ENCODE data around the gene GHSR.
A peak's percentile ranks its signal among the peaks of the same experiment; 100 is the strongest.
"Not testable (repeated sequence)": the region's sequence is repeated elsewhere in the genome, so short reads cannot be mapped to it uniquely, and the experiment has no call there.

GHSR gene, protein sequence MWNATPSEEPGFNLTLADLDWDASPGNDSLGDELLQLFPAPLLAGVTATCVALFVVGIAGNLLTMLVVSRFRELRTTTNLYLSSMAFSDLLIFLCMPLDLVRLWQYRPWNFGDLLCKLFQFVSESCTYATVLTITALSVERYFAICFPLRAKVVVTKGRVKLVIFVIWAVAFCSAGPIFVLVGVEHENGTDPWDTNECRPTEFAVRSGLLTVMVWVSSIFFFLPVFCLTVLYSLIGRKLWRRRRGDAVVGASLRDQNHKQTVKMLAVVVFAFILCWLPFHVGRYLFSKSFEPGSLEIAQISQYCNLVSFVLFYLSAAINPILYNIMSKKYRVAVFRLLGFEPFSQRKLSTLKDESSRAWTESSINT

DNA sequence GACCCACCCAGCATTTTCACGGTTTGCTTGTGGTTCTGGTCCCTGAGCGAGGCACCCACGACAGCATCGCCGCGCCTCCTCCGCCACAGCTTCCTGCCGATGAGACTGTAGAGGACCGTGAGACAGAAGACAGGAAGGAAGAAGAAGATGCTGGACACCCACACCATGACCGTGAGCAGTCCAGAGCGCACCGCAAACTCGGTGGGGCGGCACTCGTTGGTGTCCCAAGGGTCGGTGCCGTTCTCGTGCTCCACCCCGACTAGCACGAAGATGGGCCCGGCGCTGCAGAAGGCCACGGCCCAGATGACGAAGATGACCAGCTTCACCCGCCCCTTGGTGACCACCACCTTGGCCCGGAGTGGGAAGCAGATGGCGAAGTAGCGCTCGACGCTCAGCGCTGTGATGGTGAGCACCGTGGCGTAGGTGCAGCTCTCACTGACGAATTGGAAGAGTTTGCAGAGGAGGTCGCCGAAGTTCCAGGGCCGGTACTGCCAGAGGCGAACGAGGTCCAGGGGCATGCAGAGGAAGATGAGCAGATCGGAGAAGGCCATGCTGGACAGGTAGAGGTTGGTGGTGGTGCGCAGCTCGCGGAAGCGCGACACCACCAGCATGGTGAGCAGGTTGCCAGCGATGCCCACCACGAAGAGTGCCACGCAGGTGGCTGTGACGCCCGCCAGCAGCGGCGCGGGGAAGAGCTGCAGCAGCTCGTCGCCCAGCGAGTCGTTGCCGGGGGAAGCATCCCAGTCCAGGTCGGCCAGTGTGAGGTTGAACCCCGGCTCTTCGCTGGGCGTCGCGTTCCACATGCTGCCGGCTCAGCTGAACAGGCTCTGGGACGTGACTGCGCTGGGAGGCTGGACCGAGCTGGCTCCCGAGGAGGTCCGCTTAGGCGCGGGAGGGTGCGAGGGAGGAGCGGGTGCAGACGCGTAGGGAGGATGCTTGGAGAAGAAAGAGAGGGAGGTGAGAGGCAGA lies at the start of gene GHSR:
GHSR (minus strand) TSS at position 846 of the 969 bp plus-strand sequence; CDS start at position 803, 43 bp downstream.
- Mint-ChIP-seq H3K9me3 (no peaks in the 10 kb centered on the region), H3K4me3 (peak within 1 kb of the TSS; percentile 80 to 81), H3K27ac (no peak within 1 kb of the TSS), H3K27me3 (peaks cover 71% of the 10 kb centered on the region), H3K4me1 (peaks cover 32% of the 10 kb centered on the region)
- DNase-seq: peak in 1 of 2 donors; percentile 3
- ATAC-seq: peak; percentile 73

DNA sequence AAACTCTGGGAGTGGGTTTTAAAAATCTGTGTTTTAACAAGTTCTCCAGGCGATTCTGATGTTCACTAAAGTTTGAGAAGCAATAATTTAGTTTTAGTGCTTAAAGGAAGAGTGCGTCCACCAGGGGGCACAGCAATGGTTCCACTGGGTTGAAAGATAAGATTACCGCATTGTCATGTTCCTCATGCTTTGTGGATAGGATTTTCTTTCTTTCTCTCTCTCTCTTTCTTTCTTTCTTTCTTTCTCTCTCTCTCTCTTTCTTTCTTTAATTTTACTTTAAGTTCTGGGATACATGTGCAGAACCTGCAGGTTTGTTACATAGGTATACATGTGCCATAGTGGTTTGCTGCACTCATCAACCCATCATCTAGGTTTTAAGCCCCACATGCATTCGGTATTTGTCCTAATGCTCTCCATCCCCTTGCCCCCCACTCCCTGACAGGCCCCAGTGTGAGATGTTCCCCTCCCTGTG lies 42.0 kb upstream of the GHSR start:
- H3K27me3 Mint-ChIP-seq: peaks cover 20% of the 10 kb centered on the region
- ATAC-seq (peak; percentile 70), DNase-seq (peak; percentile 62 to 64)
- peak overlapping the region; percentile 69 to 79 for H3K27ac Mint-ChIP-seq
- H3K4me1 Mint-ChIP-seq: peaks cover 14% of the 10 kb centered on the region
- not testable (repeated sequence) for H3K4me3 Mint-ChIP-seq, H3K9me3 Mint-ChIP-seq

DNA sequence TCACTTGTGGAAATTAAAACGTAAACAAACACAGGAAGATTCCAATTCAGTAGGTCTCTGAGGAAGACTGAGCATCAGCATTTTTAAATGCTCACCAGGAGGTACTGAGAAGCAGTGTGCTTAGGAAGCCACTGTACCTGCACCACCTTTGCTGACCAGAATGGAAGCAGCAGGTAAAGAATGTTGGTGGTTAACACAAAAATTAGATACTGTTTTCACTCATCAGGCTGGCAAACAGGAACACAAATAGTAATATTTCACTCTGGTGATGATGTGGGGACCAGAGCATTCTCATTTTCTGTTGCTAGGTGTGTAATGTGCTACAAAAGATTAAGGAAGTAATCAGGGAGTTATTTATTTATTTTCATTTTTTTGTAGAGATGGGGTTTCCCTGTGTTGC lies 29.9 kb upstream of the GHSR start:
- no peaks in the 10 kb centered on the region for H3K9me3 Mint-ChIP-seq
- no peak overlapping the region for H3K4me3 Mint-ChIP-seq
- DNase-seq (no peak), ATAC-seq (peak; percentile 70)
- H3K4me1 Mint-ChIP-seq: peaks cover 17% of the 10 kb centered on the region
- no peaks in the 10 kb centered on the region for H3K27me3 Mint-ChIP-seq
- H3K27ac Mint-ChIP-seq: peak overlapping the region in 1 of 2 donors; percentile 23

DNA sequence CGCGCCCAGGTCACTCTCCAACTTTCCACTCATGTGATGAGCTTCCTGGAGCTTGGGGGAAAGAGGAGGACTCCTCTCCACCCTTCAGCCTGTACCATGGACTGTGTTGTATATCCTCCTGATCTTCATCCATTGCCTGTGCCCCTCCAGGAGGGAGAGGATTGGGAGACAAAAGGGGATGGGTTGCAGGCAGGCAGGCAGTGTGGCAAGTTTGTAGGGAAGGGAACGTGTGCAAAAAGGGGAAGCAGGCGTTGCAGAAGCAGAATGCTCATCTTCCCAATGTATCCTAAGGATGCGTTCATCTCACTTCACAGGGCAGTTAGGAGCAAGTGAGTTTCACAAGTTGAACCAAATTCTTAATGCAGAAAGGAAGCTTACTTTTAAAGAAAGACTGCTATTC lies 28.1 kb upstream of the GHSR start:
- Mint-ChIP-seq H3K4me1 (peaks cover 17% of the 10 kb centered on the region), H3K27me3 (peaks cover 8% of the 10 kb centered on the region), H3K27ac (no peak overlapping the region)

DNA sequence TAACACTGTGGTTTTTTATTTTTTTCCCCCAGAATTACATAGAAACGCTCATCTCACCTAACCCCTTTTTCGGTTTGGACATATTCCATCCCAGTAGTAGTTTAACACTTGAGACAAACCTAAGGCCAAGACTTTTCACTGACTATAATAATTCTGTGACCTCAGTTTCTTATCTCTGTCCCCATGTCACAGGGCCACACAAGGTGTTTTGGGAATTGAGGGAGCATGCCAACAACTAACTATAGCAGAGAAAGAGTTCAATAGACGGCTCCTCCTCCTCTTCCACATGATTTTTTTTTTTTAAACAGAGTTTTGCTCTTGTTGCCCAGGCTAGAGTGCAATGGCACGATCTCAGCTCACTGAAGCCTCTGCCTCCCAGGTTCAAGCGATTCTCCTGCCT lies 27.4 kb upstream of the GHSR start:
- peaks cover 9% of the 10 kb centered on the region for H3K27me3 Mint-ChIP-seq
- no peak overlapping the region for H3K4me3 Mint-ChIP-seq
- peaks cover 17% of the 10 kb centered on the region for H3K4me1 Mint-ChIP-seq
- DNase-seq (no peak), ATAC-seq (no peak)
- H3K9me3 Mint-ChIP-seq: no peaks in the 10 kb centered on the region
- no peak overlapping the region for H3K27ac Mint-ChIP-seq

More for the DNA sequence above, 28.1 kb upstream of the GHSR start:
- H3K4me3 Mint-ChIP-seq: peak overlapping the region in 1 of 2 donors; percentile 88
- H3K9me3 Mint-ChIP-seq: no peaks in the 10 kb centered on the region
- DNase-seq (no peak), ATAC-seq (no peak)

DNA sequence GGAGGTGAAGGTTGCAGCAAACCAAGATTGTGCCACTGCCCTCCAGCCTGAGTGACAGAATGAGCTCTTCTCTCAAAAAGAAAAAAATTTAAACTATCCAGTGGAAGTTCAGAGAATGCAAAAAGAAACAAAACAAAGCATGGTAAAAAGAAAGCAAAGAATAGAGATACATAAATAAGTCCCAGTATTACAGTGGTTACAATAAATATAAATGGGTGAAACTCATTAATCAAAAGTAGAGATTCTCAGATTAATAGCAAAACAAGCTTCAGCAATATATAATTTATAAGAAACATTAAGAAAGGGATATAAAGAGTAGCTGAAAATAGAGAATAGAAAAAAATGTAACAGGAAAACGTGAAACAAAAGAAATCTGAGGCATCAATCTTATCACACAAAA lies 23.6 kb upstream of the GHSR start:
- H3K27ac Mint-ChIP-seq: no peak overlapping the region
- DNase-seq (no peak), ATAC-seq (no peak)
- no peak overlapping the region for H3K4me3 Mint-ChIP-seq
- H3K9me3 Mint-ChIP-seq: peaks cover 0 to 2% of the 10 kb centered on the region in 2 donors
- H3K4me1 Mint-ChIP-seq: peaks cover 2% of the 10 kb centered on the region
- peaks cover 25% of the 10 kb centered on the region for H3K27me3 Mint-ChIP-seq

DNA sequence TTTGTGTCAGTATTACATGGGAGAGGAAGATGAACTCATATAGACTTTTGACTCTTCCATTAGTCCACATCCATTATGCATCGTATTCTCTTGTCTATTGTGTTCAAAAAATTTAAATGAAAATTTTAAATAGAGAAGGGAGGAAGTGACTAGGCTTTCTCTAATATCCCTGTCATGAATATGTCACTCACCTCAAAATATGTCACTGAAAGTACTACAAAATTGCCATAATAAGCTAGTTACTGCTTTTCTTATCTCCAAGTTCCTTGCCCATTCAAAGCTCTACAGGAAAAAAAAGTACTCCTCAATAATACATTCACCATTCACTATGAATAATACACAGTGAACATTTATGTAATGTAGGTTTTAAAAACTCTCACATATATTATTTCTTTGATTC lies 22.3 kb upstream of the GHSR start:
- Mint-ChIP-seq H3K9me3 (peaks cover 0 to 5% of the 10 kb centered on the region in 2 donors), H3K4me1 (no peaks in the 10 kb centered on the region), H3K4me3 (no peak overlapping the region), H3K27ac (no peak overlapping the region), H3K27me3 (peaks cover 25% of the 10 kb centered on the region)
- ATAC-seq (no peak), DNase-seq (no peak)

DNA sequence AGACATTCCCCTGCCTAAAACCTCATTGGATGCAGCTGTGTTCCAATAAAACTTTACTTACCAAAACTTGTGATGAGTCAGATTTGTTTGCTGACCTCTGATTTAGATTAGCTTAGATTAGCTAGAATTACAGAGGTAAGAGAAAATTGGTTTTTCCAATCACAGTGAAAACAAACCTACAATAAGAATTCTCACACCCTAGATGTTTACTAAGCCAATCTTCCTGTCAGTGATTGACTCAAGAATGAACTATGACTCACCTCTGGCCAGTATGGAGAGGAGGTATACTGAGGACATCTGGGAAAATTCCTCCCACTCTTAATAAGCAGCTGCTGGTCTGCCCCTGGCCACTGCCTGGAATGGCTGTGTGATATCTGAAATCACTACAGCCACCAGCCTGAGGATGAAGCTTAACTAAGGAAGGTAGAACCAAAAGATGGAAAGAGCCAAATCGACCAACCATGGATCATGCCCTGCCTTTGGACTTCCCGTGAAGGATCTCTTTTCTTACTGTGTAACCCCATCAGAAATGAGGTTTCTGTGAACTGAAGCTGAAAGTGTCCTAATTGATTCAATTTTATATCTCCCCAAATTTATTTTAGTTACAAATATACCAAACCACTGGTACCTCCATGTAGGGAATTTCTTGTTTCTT lies 19.0 kb upstream of the GHSR start:
- no peak for ATAC-seq
- H3K27ac Mint-ChIP-seq: peak overlapping the region in 1 of 2 donors; percentile 15
- DNase-seq: no peak
- H3K4me3 Mint-ChIP-seq: no peak overlapping the region
- peaks cover 25% of the 10 kb centered on the region for H3K27me3 Mint-ChIP-seq
- H3K9me3 Mint-ChIP-seq: peaks cover 0 to 5% of the 10 kb centered on the region in 2 donors
- no peaks in the 10 kb centered on the region for H3K4me1 Mint-ChIP-seq

DNA sequence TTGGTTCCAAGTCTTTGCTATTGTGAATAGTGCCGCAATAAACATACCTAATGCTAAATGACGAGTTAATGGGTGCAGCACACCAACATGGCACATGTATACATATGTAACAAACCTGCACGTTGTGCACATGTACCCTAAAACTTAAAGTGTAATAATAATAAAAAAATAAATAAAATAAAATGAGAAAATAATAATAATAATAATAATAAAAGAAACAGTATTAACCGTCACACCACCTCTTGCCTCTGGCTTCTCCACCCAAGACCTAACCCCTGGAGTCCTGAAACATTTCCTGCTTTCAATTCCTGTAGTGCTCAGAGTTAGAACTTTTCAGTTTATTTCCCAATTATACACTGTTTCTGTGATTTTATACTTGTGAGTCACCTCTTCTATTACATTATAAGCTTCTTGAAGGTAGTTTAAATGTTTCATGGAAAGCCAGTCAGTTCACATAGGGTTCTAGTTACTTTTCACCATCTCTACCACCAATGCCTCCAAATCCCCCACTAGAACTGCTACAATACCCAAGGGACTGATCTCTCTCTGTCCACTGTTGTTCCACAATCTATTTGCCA lies 18.4 kb upstream of the GHSR start:
- H3K9me3 Mint-ChIP-seq: peaks cover 0 to 5% of the 10 kb centered on the region in 2 donors
- ATAC-seq: no peak
- no peak overlapping the region for H3K4me3 Mint-ChIP-seq
- no peak for DNase-seq
- H3K4me1 Mint-ChIP-seq: no peaks in the 10 kb centered on the region
- H3K27me3 Mint-ChIP-seq: peaks cover 20% of the 10 kb centered on the region
- H3K27ac Mint-ChIP-seq: no peak overlapping the region

DNA sequence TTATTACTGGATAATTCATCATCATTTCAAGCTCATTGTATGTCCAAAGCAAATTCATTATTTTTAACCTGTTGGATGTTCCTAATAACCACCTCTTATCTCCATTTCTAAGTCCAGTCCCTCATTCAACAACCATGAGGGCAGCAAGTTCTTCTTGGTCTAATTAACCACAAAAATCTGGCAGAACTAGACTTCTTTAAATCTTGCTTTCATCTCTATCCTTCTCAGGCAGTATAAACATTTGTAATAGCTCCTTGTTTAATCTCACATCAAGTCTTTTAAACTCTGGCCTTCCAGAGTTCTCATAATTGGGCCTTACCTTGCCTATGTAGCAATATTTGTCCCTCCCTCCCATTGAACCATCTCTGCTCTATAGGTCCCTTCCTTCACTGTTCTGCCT lies 17.0 kb upstream of the GHSR start:
- no peak overlapping the region for H3K27ac Mint-ChIP-seq
- H3K27me3 Mint-ChIP-seq: peaks cover 16% of the 10 kb centered on the region
- peaks cover 0 to 5% of the 10 kb centered on the region in 2 donors for H3K9me3 Mint-ChIP-seq
- no peaks in the 10 kb centered on the region for H3K4me1 Mint-ChIP-seq
- no peak overlapping the region for H3K4me3 Mint-ChIP-seq
- no peak for DNase-seq
- no peak for ATAC-seq

DNA sequence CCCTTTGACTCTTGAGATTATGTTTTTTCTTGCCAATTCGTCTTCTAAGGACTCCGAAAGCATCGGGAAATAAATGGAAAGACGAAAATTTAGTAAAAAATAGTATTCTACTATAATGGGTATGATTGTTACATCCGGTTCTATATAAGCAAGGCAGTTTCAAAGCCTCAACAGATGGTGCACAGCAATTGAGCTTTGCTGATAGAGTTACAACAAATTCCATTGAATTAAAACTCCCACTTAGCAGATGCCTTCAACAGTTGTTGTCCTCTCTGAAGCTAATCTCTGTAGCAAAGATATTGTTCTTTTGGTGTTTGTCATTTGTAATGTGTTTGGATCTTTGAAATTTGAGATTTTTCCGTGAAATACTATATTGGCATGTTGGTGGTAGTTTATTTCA lies 16.1 kb upstream of the GHSR start:
- Mint-ChIP-seq H3K9me3 (peaks cover 0 to 5% of the 10 kb centered on the region in 2 donors), H3K27me3 (peaks cover 16% of the 10 kb centered on the region), H3K4me1 (no peaks in the 10 kb centered on the region), H3K4me3 (no peak overlapping the region), H3K27ac (no peak overlapping the region)
- no peak for ATAC-seq
- DNase-seq: no peak

DNA sequence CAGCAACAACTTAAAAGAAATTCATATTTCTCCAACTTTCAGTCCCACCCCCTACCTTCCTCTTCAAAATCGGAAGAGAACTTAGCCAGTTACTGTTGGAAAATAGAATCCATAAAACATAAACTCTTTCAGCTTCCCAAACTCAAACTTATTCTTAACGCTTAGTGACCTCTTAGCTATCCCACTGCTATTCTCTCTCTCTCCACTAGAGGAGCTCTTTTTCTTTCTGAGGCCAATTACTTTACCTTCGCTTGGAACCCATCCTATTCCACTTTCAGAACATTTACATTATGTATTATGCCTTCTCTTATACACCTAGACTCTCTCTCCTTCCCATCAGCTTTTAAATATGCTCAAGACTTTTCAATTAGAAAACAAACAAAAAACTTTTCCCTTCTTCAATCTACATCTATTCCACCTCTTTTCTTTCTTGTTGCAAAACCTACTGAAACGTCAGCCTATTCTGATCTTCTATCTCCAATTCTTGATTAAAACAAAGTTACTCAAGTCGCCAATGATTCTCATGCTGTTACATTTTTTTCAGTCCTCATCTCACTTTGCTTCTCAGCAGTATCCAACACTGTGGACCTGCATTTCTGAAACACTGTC lies 13.4 kb upstream of the GHSR start:
- no peak for DNase-seq
- peaks cover 0 to under 1% of the 10 kb centered on the region in 2 donors for H3K9me3 Mint-ChIP-seq
- ATAC-seq: no peak

DNA sequence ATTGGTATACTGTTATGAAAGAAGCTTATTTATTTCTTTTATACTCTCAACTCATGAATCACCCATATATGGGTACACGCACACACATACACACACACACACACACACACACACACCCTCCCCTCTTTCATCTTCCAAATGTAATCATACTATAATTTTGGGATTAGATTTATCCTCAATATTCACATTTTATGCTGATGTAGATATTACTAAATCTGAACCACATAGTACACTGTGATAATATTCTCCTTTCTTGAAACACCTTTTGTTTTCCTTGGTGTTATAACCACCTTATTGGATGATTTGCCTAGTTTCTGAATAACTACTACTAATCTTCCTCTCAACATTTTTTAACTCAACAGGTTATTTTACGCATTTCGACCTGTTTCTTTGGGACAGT lies 8.1 kb upstream of the GHSR start:
- no peak overlapping the region for H3K4me3 Mint-ChIP-seq
- peaks cover 30% of the 10 kb centered on the region for H3K27me3 Mint-ChIP-seq
- no peaks in the 10 kb centered on the region for H3K4me1 Mint-ChIP-seq
- ATAC-seq: no peak
- H3K9me3 Mint-ChIP-seq: no peaks in the 10 kb centered on the region
- no peak overlapping the region for H3K27ac Mint-ChIP-seq
- no peak for DNase-seq

More for the DNA sequence above, 13.4 kb upstream of the GHSR start:
- H3K27ac Mint-ChIP-seq: no peak overlapping the region
- peaks cover 3% of the 10 kb centered on the region for H3K27me3 Mint-ChIP-seq
- H3K4me3 Mint-ChIP-seq: no peak overlapping the region
- H3K4me1 Mint-ChIP-seq: no peaks in the 10 kb centered on the region

DNA sequence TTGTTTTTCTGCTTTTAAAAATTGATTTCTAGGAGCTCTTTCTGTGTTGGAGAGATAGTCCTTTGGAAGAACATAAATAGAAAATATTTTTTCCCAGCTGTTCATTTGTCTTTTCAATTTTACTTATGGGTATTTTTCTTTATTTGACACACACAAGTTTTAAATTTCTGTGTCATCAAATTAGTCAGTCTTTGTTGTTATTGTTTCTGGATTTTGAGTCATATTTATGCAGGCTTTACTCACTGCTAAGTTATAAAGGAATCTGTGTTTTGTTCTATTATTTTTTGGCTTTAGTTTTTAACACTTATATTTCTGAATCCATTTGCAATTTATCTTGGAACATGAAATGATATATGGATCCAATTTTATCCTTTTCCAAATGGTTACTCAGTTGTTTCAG lies 5.9 kb upstream of the GHSR start:
- Mint-ChIP-seq H3K4me3 (no peak overlapping the region), H3K9me3 (no peaks in the 10 kb centered on the region), H3K27ac (no peak overlapping the region), H3K27me3 (peaks cover 48% of the 10 kb centered on the region), H3K4me1 (peaks cover 9% of the 10 kb centered on the region)
- no peak for ATAC-seq
- no peak for DNase-seq

Measured in stimulated activated naive CD8-positive, alpha-beta T cell treated with anti-CD3 and anti-CD28 coated beads, Interleukin-15, amount 100 ng/mL, for 72 hours (primary cell).